Skeletal muscle tissue (tissue), 4 donors: ENCODE data around the gene PPP4C. TPM values are rescaled to one million over a fixed set of nuclear protein-coding genes. Genes with fewer than 3 reads are reported as not detected.

ENCODE experiments used
- H3K27ac ChIP-seq: one replicate; pipeline ENCODE4 v1.7.0; 2013; ENCODE audit warnings: mild to moderate bottlenecking, low read depth, low read length, inconsistent platforms
- H3K27me3 ChIP-seq, 3 donors: one replicate each; pipeline ENCODE4 v1.7.0; 2013; ENCODE audit warnings: low read length in 3 of 3; ENCODE audit not compliant: control insufficient read depth in 3 of 3, insufficient read depth in 3 of 3
- H3K36me3 ChIP-seq, 3 donors: one replicate each; pipeline ENCODE4 v1.7.0; 2013; ENCODE audit warnings: low read length in 3 of 3; ENCODE audit not compliant: control insufficient read depth in 3 of 3, insufficient read depth in 3 of 3
- H3K4me1 ChIP-seq, 3 donors: one replicate each; pipeline ENCODE4 v1.7.0; 2013; ENCODE audit warnings: low read length in 3 of 3, mild to moderate bottlenecking in 3 of 3; ENCODE audit not compliant: control insufficient read depth in 3 of 3, insufficient read depth in 3 of 3
- H3K4me3 ChIP-seq, 3 donors: one replicate each; pipeline ENCODE4 v1.7.0; 2013; ENCODE audit warnings: low read length in 3 of 3
- H3K9ac ChIP-seq, 3 donors: one replicate each; pipeline ENCODE4 v1.7.0; 2013; ENCODE audit warnings: low read length in 3 of 3, mild to moderate bottlenecking in 3 of 3, moderate library complexity in 2 of 3, low read depth in 1 of 3
- H3K9me3 ChIP-seq, 3 donors: one replicate each; pipeline ENCODE4 v1.7.0; 2013; ENCODE audit warnings: low read length in 3 of 3; ENCODE audit not compliant: control insufficient read depth in 3 of 3
- total RNA-seq: library from RNA; depleted of rRNA; stranded (reverse); fragments of >200 nt; gene quantifications from one replicate; pipeline ENCODE4 v1.2.3, GENCODE V29; 2014
- donor health status: Osteomylitis.

PPP4C gene
- total RNA-seq, 1 donor from 2014 or later = 72.0 TPM

DNA sequence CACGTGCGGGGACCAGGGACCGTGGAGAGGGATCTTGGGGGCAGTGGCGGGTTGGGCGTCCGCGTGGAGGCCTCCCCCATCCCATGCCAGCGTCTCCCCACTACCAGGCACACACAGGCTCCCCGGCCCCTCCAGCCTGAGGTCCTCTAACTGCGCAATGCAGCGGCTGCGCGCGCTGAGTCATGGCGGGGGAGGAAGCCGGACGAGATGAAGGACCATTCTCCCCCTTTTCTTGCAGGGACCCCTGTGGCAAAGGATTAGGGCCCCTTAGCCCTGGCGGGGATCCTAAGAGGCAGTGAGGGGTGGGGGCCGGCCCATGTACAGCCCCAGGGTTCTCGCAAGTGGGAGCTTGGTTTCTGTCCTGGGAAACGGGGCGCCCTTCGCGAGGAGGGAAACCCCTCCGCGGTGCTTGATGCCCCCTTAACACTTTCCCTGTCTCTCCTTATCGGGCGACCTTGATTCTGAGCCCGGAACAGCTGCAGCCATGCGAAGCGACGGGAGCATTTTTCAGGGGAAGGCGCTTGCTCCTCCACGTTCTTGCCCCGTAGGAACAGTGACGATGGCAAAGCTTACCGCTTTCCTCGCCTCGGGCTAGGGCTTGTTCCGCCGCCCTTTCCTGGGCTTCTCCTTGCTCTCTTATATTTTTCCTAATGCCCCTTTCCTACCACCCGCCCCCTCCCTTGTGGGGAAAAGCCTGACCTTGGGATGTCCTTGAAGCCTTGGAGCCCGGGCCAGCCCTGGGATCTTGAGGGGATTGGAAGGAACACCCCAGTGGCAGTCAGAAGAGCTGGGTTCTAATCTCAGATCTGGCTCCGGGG lies 9.6 kb upstream of the PPP4C start:
- H3K36me3 ChIP-seq = peaks cover 49 to 56% (median 53%) of the 10 kb centered on the region in 3 donors
- H3K9ac ChIP-seq = peak overlapping the region; percentile 97 to 100 (median 98)
- peaks cover 58 to 76% (median 65%) of the 10 kb centered on the region in 3 donors for H3K4me1 ChIP-seq
- H3K9me3 ChIP-seq = no peaks in the 10 kb centered on the region
- H3K4me3 ChIP-seq = peak overlapping the region; percentile 95 to 99 (median 98)
- H3K27me3 ChIP-seq = no peaks in the 10 kb centered on the region
- H3K27ac ChIP-seq = peak overlapping the region; percentile 99

DNA sequence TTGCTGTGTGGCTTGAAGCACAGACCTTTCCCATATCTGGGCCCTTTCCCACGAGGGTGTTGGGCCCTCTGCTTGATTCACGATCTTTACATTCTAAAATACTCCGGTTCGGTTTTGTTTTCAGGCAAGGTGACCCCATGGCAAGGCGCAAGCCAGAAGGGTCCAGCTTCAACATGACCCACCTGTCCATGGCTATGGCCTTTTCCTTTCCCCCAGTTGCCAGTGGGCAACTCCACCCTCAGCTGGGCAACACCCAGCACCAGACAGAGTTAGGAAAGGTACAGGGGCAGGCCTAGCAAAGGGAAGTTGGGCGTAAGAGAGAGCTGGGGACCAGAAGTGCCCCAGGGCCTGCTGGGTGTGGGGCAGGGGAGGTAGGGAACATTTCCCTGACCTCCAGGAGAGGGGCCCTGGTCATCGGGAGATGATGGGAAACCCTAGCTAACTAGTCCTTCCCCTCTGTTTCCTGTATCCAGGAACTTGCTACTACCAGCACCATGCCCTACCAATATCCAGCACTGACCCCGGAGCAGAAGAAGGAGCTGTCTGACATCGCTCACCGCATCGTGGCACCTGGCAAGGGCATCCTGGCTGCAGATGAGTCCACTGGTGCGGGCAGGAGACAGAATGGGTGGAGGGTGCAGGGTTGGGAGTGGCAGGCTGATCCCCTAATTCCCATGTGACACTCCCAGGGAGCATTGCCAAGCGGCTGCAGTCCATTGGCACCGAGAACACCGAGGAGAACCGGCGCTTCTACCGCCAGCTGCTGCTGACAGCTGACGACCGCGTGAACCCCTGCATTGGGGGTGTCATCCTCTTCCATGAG lies 8.8 kb upstream of the PPP4C start:
- Histone ChIP-seq H3K27me3 (no peaks in the 10 kb centered on the region), H3K9ac (peak overlapping the region; percentile 97 to 100 (median 98)), H3K9me3 (no peaks in the 10 kb centered on the region), H3K36me3 (peaks cover 56 to 61% (median 60%) of the 10 kb centered on the region in 3 donors), H3K4me1 (peaks cover 54 to 74% (median 60%) of the 10 kb centered on the region in 3 donors), H3K27ac (peak overlapping the region; percentile 99), H3K4me3 (peak overlapping the region; percentile 95 to 99 (median 98))

DNA sequence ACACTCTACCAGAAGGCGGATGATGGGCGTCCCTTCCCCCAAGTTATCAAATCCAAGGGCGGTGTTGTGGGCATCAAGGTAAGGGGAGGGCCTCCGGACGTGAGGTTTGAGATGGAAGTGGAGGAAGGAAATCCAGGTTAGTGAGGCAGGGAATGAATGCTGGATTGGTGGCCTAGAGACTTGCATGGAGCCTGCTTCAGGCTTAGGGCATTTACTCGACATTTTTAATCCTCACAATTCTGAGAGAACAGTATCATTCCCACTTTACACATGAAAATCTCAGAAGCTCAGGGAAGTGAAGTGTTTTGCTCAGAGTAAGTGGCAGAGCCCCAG lies 8.2 kb upstream of the PPP4C start:
- peaks cover 53 to 69% (median 59%) of the 10 kb centered on the region in 3 donors for H3K4me1 ChIP-seq

DNA sequence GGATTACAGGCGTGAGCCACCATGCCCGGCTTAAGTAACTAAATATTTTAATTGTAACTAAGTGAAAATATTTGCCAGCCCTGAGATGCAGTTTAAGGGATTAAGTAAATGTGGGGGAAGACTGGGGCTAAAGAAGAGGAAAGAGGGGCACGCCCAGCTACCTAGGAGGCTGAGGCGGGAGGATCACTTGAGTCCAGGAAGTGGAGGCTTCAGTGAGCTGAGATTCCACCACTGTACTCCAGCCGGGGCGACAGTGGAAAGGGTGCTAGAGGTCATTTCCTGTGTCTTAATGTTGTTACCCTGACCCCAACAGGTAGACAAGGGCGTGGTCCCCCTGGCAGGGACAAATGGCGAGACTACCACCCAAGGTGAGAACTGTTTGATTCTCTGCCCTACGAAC lies 7.5 kb upstream of the PPP4C start:
- peaks cover 56 to 67% (median 64%) of the 10 kb centered on the region in 3 donors for H3K36me3 ChIP-seq
- peak overlapping the region in 2 of 3 donors; percentile 53 to 75 for H3K9ac ChIP-seq
- H3K27me3 ChIP-seq = no peaks in the 10 kb centered on the region
- H3K9me3 ChIP-seq = no peaks in the 10 kb centered on the region
- H3K4me1 ChIP-seq = peaks cover 46 to 61% (median 52%) of the 10 kb centered on the region in 3 donors
- peak overlapping the region; percentile 64 for H3K27ac ChIP-seq
- H3K4me3 ChIP-seq = peak overlapping the region; percentile 61 to 65 (median 65)

More for the DNA sequence above, 8.2 kb upstream of the PPP4C start:
- Histone ChIP-seq H3K36me3 (peaks cover 56 to 67% (median 64%) of the 10 kb centered on the region in 3 donors), H3K4me3 (peak overlapping the region; percentile 95 to 99 (median 98)), H3K27me3 (no peaks in the 10 kb centered on the region), H3K9ac (peak overlapping the region; percentile 1 to 100 (median 98)), H3K9me3 (no peaks in the 10 kb centered on the region), H3K27ac (peak overlapping the region; percentile 99)

DNA sequence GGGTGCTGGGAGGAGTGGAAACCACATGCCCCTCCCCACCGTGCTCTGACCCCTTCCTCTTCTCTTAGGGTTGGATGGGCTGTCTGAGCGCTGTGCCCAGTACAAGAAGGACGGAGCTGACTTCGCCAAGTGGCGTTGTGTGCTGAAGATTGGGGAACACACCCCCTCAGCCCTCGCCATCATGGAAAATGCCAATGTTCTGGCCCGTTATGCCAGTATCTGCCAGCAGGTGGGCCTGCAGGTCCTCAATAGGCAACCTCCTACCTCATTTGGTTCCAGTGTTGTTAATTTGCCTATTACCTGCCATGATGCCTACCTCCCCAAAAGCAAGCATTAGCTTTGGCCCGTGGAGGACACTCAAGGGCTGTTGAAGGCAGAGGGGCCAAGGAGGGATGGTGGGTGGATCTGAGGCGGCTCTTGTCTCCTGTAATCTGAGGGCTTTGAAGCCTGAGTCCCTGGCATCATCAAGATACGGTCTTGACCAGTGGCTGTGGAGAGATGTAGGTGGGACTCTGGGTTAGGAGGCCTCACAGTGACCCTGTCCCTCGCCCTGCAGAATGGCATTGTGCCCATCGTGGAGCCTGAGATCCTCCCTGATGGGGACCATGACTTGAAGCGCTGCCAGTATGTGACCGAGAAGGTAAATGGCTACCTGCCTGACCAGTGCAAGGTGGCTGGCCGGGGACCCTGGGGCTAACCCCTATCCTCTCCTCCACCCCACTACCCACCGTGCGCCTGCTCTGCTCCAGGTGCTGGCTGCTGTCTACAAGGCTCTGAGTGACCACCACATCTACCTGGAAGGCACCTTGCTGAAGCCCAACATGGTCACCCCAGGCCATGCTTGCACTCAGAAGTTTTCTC lies 6.8 kb upstream of the PPP4C start:
- Histone ChIP-seq H3K4me3 (peak overlapping the region; percentile 61 to 65 (median 65)), H3K36me3 (peaks cover 56 to 67% (median 64%) of the 10 kb centered on the region in 3 donors), H3K27ac (peak overlapping the region; percentile 64), H3K4me1 (peaks cover 40 to 55% (median 46%) of the 10 kb centered on the region in 3 donors), H3K9me3 (no peaks in the 10 kb centered on the region), H3K9ac (peak overlapping the region; percentile 53 to 75 (median 57)), H3K27me3 (no peaks in the 10 kb centered on the region)

DNA sequence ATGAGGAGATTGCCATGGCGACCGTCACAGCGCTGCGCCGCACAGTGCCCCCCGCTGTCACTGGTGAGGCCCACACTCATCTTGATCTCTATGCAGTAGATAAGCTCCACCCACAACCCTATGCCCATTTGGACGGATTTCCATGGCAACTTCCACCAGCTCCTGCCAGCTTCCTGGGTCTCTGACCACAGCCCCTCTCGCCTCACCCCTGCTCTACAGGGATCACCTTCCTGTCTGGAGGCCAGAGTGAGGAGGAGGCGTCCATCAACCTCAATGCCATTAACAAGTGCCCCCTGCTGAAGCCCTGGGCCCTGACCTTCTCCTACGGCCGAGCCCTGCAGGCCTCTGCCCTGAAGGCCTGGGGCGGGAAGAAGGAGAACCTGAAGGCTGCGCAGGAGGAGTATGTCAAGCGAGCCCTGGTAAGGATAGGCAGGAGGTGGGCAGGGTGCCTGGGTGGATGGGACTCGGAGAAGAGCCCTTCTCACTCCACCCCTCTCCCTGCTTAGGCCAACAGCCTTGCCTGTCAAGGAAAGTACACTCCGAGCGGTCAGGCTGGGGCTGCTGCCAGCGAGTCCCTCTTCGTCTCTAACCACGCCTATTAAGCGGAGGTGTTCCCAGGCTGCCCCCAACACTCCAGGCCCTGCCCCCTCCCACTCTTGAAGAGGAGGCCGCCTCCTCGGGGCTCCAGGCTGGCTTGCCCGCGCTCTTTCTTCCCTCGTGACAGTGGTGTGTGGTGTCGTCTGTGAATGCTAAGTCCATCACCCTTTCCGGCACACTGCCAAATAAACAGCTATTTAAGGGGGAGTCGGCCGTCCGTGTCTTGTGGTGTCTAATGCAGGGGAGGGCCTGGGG lies 6.0 kb upstream of the PPP4C start:
- H3K27ac ChIP-seq = peak overlapping the region; percentile 64
- peak overlapping the region; percentile 59 to 65 (median 65) for H3K4me3 ChIP-seq
- no peaks in the 10 kb centered on the region for H3K27me3 ChIP-seq
- H3K4me1 ChIP-seq = peaks cover 39 to 49% (median 42%) of the 10 kb centered on the region in 3 donors
- peaks cover 56 to 67% (median 64%) of the 10 kb centered on the region in 3 donors for H3K36me3 ChIP-seq
- H3K9ac ChIP-seq = peak overlapping the region; percentile 53 to 75 (median 57)
- no peaks in the 10 kb centered on the region for H3K9me3 ChIP-seq

DNA sequence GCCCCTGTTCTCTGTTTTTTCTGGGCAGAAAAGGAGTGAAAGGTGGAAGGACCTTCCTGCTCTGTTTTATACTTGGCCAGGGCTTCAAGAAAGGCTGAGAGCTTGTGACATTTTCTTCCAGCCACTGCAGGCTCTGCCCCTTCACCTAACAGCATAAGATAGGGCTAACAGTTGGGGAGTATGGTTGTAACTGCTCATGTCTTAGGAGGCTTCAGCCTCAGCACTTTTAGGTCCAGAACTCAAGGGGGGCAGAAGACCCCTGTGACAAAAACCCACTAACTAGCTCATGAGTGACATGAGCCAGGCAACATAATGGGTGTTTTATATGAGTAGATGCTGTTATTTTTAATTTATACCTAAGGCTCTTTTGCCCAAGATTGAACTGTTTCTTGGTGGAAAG lies 5.3 kb upstream of the PPP4C start:
- H3K4me1 ChIP-seq = peaks cover 39 to 53% (median 44%) of the 10 kb centered on the region in 3 donors
- H3K27ac ChIP-seq = peak overlapping the region; percentile 64
- peak overlapping the region in 2 of 3 donors; percentile 32 to 75 for H3K9ac ChIP-seq
- peak overlapping the region in 2 of 3 donors; percentile 30 to 65 for H3K4me3 ChIP-seq
- no peaks in the 10 kb centered on the region for H3K9me3 ChIP-seq
- no peaks in the 10 kb centered on the region for H3K27me3 ChIP-seq
- peaks cover 56 to 67% (median 60%) of the 10 kb centered on the region in 3 donors for H3K36me3 ChIP-seq

DNA sequence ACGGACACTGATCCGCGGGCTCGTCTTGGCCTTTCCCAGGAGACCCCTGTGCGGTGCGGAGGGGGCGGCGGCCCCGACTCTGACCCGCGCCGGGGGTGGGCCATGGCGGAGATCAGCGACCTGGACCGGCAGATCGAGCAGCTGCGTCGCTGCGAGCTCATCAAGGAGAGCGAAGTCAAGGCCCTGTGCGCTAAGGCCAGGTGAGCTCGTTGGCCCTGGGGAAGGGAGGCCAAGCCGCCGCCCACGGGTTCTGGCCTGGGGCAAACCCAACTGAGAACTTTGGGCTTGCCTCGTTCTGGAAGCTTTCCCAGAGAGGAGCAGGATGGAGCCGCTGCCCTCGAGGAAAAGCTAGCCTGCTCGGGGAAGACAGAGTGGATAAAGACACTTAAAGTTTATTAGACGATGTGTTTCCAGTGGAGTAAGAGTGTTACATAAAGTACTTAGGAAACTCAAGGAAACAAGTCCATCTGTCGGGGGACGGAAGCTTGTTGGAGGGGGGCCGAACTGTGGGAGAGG lies 540 bp downstream of the PPP4C start:
- H3K36me3 ChIP-seq = peaks cover 35 to 39% (median 38%) of the 10 kb centered on the region in 3 donors
- H3K4me3 ChIP-seq = peak overlapping the region; percentile 87 to 92 (median 89)
- peak overlapping the region; percentile 92 for H3K27ac ChIP-seq
- H3K9ac ChIP-seq = peak overlapping the region; percentile 89 to 97 (median 93)
- no peaks in the 10 kb centered on the region for H3K27me3 ChIP-seq
- peaks cover 25 to 33% (median 26%) of the 10 kb centered on the region in 3 donors for H3K4me1 ChIP-seq
- no peaks in the 10 kb centered on the region for H3K9me3 ChIP-seq
